Loucy (cell line): Measurements from ENCODE around the gene BOC.

ENCODE experiments used
- H2AFZ ChIP-seq: fragments of 200-600 bp; sonication (generic); 2 replicates; pipeline ENCODE4 v1.6.0; 2016; ENCODE audit warnings: antibody characterized with exemption, mild to moderate bottlenecking, low read length, moderate library complexity
- H3F3A ChIP-seq: fragments of 200-600 bp; 2 replicates; pipeline ENCODE4 v1.6.0; 2016; ENCODE audit warnings: antibody characterized with exemption, low read depth, mild to moderate bottlenecking
- H3K27me3 ChIP-seq: fragments of 200-600 bp; sonication (generic); 2 replicates; pipeline ENCODE4 v1.6.1; 2014; ENCODE audit warnings: low read length, mild to moderate bottlenecking; ENCODE audit not compliant: insufficient read depth, poor library complexity, severe bottlenecking
- H3K36me3 ChIP-seq: fragments of 200-600 bp; sonication (generic); 2 replicates; pipeline ENCODE4 v1.6.1; 2016; ENCODE audit warnings: low read length; ENCODE audit not compliant: insufficient read depth
- H3K4me1 ChIP-seq: fragments of 200-600 bp; sonication (generic); 2 replicates; pipeline ENCODE4 v1.5.1; 2014; ENCODE audit warnings: low read length, mild to moderate bottlenecking; ENCODE audit not compliant: insufficient read depth, poor library complexity, severe bottlenecking
- H3K4me2 ChIP-seq: fragments of 200-600 bp; sonication (generic); 2 replicates; pipeline ENCODE4 v1.6.0; 2014; ENCODE audit warnings: antibody characterized with exemption, low read length, low read depth, mild to moderate bottlenecking; ENCODE audit not compliant: poor library complexity, severe bottlenecking
- H3K4me3 ChIP-seq: fragments of 200-600 bp; sonication (generic); 2 replicates; pipeline ENCODE4 v1.5.1; 2014; ENCODE audit warnings: low read length, mild to moderate bottlenecking, mixed read lengths; ENCODE audit not compliant: poor library complexity, severe bottlenecking
- H3K79me2 ChIP-seq: fragments of 200-600 bp; sonication (generic); 2 replicates; pipeline ENCODE4 v1.6.1; 2014; ENCODE audit warnings: low read length; ENCODE audit not compliant: insufficient read depth
- H3K9ac ChIP-seq: fragments of 200-600 bp; sonication (generic); 2 replicates; pipeline ENCODE4 v1.6.0; 2014; ENCODE audit warnings: mild to moderate bottlenecking, low read depth, low read length, moderate library complexity; ENCODE audit not compliant: poor library complexity, severe bottlenecking
- H3K9me2 ChIP-seq: fragments of 200-600 bp; sonication (generic); replicated peaks from 2 replicates; pipeline ENCODE4 v1.6.1; 2016; ENCODE audit warnings: low read depth, low read length, mixed read lengths
- H3K9me3 ChIP-seq: fragments of 200-600 bp; sonication (generic); 2 replicates; pipeline ENCODE4 v1.6.1; 2014; ENCODE audit warnings: mild to moderate bottlenecking, antibody characterized with exemption, low read length, low read depth; ENCODE audit not compliant: insufficient read depth
- H4K20me1 ChIP-seq: fragments of 200-600 bp; sonication (generic); 2 replicates; pipeline ENCODE4 v1.6.0; 2014; ENCODE audit warnings: antibody characterized with exemption, low read length, mild to moderate bottlenecking; ENCODE audit not compliant: insufficient read depth, poor library complexity, severe bottlenecking
- CTCF ChIP-seq: fragments of 200-600 bp; sonication (generic); conservative IDR thresholded peaks from 2 replicates; pipeline ENCODE4 v1.5.1; 2014; ENCODE audit warnings: mild to moderate bottlenecking, antibody characterized with exemption, low read length
- EZH2phosphoT487 ChIP-seq: fragments of 200-600 bp; IDR thresholded peaks from 2 replicates; pipeline ENCODE4 v1.6.1; 2018; ENCODE audit warnings: antibody characterized with exemption, mild to moderate bottlenecking, moderate library complexity, borderline replicate concordance

The BOC gene

GRCh38 chr3:113265231-113265630, 53.9 kb downstream of the BOC start:
- H3K4me2 ChIP-seq = no peak overlapping the region
- H3K4me3 ChIP-seq = no peak overlapping the region
- H3K9ac ChIP-seq = no peak overlapping the region

GRCh38 chr3:113266738-113267137, 55.4 kb downstream of the BOC start:
- H3K4me2 ChIP-seq = no peak overlapping the region
- H3K9me3 ChIP-seq = no peaks in the 10 kb centered on the region
- no peaks in the 10 kb centered on the region for H3K79me2 ChIP-seq
- H3K36me3 ChIP-seq = no peaks in the 10 kb centered on the region
- no peaks in the 10 kb centered on the region for H3F3A ChIP-seq
- no peaks in the 10 kb centered on the region for H3K4me1 ChIP-seq
- H3K9ac ChIP-seq = no peak overlapping the region
- no peaks in the 10 kb centered on the region for H3K9me2 ChIP-seq
- TF ChIP-seq EZH2phosphoT487 = no peak
- no peak for TF ChIP-seq CTCF
- H4K20me1 ChIP-seq = no peaks in the 10 kb centered on the region
- no peaks in the 10 kb centered on the region for H3K27me3 ChIP-seq
- H2AFZ ChIP-seq = no peak overlapping the region
- no peak overlapping the region for H3K4me3 ChIP-seq

More at GRCh38 chr3:113265231-113265630, 53.9 kb downstream of the BOC start:
- Histone ChIP-seq H3K4me1 (no peaks in the 10 kb centered on the region), H4K20me1 (no peaks in the 10 kb centered on the region), H3F3A (no peaks in the 10 kb centered on the region), H3K36me3 (no peaks in the 10 kb centered on the region), H2AFZ (no peak overlapping the region), H3K9me2 (no peaks in the 10 kb centered on the region), H3K9me3 (no peaks in the 10 kb centered on the region), H3K27me3 (no peaks in the 10 kb centered on the region), H3K79me2 (no peaks in the 10 kb centered on the region)
- TF ChIP-seq EZH2phosphoT487 (no peak), CTCF (no peak)

- H3K79me2 ChIP-seq = no peaks in the 10 kb centered on the region
- H3K4me3 ChIP-seq = no peak overlapping the region
- no peaks in the 10 kb centered on the region for H4K20me1 ChIP-seq
- H3K9me3 ChIP-seq = no peaks in the 10 kb centered on the region
- no peak overlapping the region for H2AFZ ChIP-seq
- no peak overlapping the region for H3K4me2 ChIP-seq
- no peak overlapping the region for H3K9ac ChIP-seq
- H3K4me1 ChIP-seq = no peaks in the 10 kb centered on the region
- no peaks in the 10 kb centered on the region for H3K27me3 ChIP-seq
- H3K9me2 ChIP-seq = no peaks in the 10 kb centered on the region
- H3F3A ChIP-seq = no peaks in the 10 kb centered on the region
- TF ChIP-seq EZH2phosphoT487 = no peak
- no peak for TF ChIP-seq CTCF
- H3K36me3 ChIP-seq = no peaks in the 10 kb centered on the region
These were observed 57.0 kb downstream of the BOC start for GRCh38 chr3:113268311-113268710.
